GM12892 (cell line): ENCODE measurements around the gene LRMDA.

Experiments used
- DNase-seq: peaks from one replicate; pipeline ENCODE4 v3.0.0; 2011; ENCODE audit not compliant: insufficient read length
- FAIRE-seq: peaks from 2 replicates; lab custom pipeline; 2011; peaks lifted over from hg19 to GRCh38; lab: Jason Lieb, UNC
- POLR2A ChIP-seq: IDR thresholded peaks from 2 replicates; pipeline ENCODE4 v1.6.1; 2011; ENCODE audit warnings: low read depth, low read length, control low read depth
- POLR2AphosphoS5 ChIP-seq: IDR thresholded peaks from 2 replicates; pipeline ENCODE4 v1.6.1; 2011; ENCODE audit warnings: low read depth, low read length, control low read depth
- TAF1 ChIP-seq: IDR thresholded peaks from 2 replicates; pipeline ENCODE4 v1.6.1; 2011; ENCODE audit warnings: low read depth, mild to moderate bottlenecking, control low read depth, low read length, borderline replicate concordance

LRMDA gene

GRCh38 chr10:76540786-76541185, 1109.4 kb downstream of the LRMDA start:
- TF ChIP-seq TAF1 = no peak
- no peak for TF ChIP-seq POLR2A
- no peak for TF ChIP-seq POLR2AphosphoS5
- FAIRE-seq (no peak), DNase-seq (no peak)

- FAIRE-seq = no peak
- DNase-seq = no peak
- no peak for TF ChIP-seq TAF1
- no peak for TF ChIP-seq POLR2A
- no peak for TF ChIP-seq POLR2AphosphoS5
Observed at GRCh38 chr10:76541852-76542251, 1110.4 kb downstream of the LRMDA start.

- TF ChIP-seq POLR2A (no peak), POLR2AphosphoS5 (no peak), TAF1 (no peak)
- FAIRE-seq (no peak), DNase-seq (no peak)
Observed at GRCh38 chr10:76542307-76542930, 1111.0 kb downstream of the LRMDA start.

GRCh38 chr10:76543655-76544054, 1112.2 kb downstream of the LRMDA start:
- no peak for FAIRE-seq
- TF ChIP-seq TAF1 (no peak), POLR2A (no peak), POLR2AphosphoS5 (no peak)
- DNase-seq = no peak

GRCh38 chr10:76544789-76545188, 1113.4 kb downstream of the LRMDA start:
- DNase-seq = no peak
- TF ChIP-seq POLR2A = no peak
- TF ChIP-seq TAF1 = no peak
- no peak for FAIRE-seq

- FAIRE-seq (no peak), DNase-seq (no peak)
- TF ChIP-seq TAF1 (no peak), POLR2A (no peak), POLR2AphosphoS5 (no peak)
Observed at GRCh38 chr10:76546411-76546810, 1115.0 kb downstream of the LRMDA start.

GRCh38 chr10:76547352-76547972, 1116.0 kb downstream of the LRMDA start:
- TF ChIP-seq TAF1 (no peak), POLR2A (no peak), POLR2AphosphoS5 (no peak)
- FAIRE-seq = peak; percentile 30
- no peak for DNase-seq

GRCh38 chr10:76548716-76549115, 1117.3 kb downstream of the LRMDA start:
- TF ChIP-seq POLR2AphosphoS5 (no peak), TAF1 (no peak), POLR2A (no peak)

GRCh38 chr10:76549171-76549570, 1117.7 kb downstream of the LRMDA start:
- FAIRE-seq (no peak), DNase-seq (no peak)
- no peak for TF ChIP-seq POLR2A
- TF ChIP-seq POLR2AphosphoS5 = no peak
- no peak for TF ChIP-seq TAF1

More at GRCh38 chr10:76548716-76549115, 1117.3 kb downstream of the LRMDA start:
- no peak for FAIRE-seq
- no peak for DNase-seq

GRCh38 chr10:76550806-76551205, 1119.4 kb downstream of the LRMDA start:
- no peak for DNase-seq
- FAIRE-seq = no peak
- TF ChIP-seq POLR2A (no peak), POLR2AphosphoS5 (no peak), TAF1 (no peak)

GRCh38 chr10:76552091-76552873, 1120.9 kb downstream of the LRMDA start:
- no peak for DNase-seq
- TF ChIP-seq POLR2AphosphoS5 = no peak
- no peak for TF ChIP-seq POLR2A
- TF ChIP-seq TAF1 = no peak
- no peak for FAIRE-seq

- TF ChIP-seq TAF1 (no peak), POLR2AphosphoS5 (no peak), POLR2A (no peak)
- DNase-seq = no peak
- no peak for FAIRE-seq
Observed at GRCh38 chr10:76553263-76554032, 1122.0 kb downstream of the LRMDA start.
